ENCODE measurements around the gene MOGAT3. TPM values are rescaled to one million over a fixed set of nuclear protein-coding genes. Genes with fewer than 3 reads are reported as not detected.

Gene MOGAT3
- total and polyA plus RNA-seq, 8 donors, result not detected

DNA sequence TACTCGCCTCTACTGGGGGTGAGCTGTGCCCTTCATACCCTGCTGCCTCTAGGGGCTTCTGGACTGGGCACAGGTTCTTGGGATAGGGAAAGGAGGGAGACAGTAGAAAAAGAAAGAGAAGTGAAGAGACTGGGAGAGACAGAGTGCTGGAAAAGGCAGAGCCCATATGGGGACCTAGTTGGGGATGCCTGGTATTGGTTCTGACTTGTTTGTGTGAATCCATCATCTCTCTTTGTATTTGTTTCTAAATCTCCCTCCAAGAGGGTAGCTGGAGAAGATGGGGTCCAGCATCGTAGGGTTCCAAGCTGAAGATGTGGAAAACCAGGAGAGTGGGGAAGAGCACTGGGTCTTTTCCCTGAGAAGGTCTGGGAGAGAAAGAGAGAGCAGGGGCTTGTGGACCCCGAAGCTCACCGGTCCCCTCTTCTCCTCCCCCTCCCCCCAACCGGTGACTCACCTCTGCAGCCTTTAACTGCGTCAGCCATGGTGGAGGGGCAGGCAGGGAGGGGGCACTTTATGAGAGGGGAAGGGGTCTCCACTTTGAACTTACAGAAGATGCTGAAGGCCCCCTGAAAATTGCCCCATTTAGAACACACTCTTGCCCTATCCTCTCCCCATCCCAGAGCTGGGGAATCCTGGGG, 32.3 kb downstream of the MOGAT3 start:
- H3K27me3 ChIP-seq, result peaks cover 0 to 52% (median 7%) of the 10 kb centered on the region in 4 donors
- FAIRE-seq (no peak), ATAC-seq (no peak), DNase-seq (no peak)
- WGBS, 2 donors, result 3 to 7% methylated on average over 3 to 6 of the region's 6 CpGs
- H3K4me3 ChIP-seq, result no peak overlapping the region
- H3K4me1 ChIP-seq, result peaks cover 15 to 30% (median 24%) of the 10 kb centered on the region in 3 donors
- no peaks in the 10 kb centered on the region for H3K36me3 ChIP-seq
- no peak overlapping the region for H3K27ac ChIP-seq
- intact Hi-C loops (cut with DNase I), result no loop called here
- TF ChIP-seq, protein P1, sequence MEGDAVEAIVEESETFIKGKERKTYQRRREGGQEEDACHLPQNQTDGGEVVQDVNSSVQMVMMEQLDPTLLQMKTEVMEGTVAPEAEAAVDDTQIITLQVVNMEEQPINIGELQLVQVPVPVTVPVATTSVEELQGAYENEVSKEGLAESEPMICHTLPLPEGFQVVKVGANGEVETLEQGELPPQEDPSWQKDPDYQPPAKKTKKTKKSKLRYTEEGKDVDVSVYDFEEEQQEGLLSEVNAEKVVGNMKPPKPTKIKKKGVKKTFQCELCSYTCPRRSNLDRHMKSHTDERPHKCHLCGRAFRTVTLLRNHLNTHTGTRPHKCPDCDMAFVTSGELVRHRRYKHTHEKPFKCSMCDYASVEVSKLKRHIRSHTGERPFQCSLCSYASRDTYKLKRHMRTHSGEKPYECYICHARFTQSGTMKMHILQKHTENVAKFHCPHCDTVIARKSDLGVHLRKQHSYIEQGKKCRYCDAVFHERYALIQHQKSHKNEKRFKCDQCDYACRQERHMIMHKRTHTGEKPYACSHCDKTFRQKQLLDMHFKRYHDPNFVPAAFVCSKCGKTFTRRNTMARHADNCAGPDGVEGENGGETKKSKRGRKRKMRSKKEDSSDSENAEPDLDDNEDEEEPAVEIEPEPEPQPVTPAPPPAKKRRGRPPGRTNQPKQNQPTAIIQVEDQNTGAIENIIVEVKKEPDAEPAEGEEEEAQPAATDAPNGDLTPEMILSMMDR (IDR thresholded peaks at IDR 0.05), result no peak
- no peaks in the 10 kb centered on the region for H3K9me3 ChIP-seq

DNA sequence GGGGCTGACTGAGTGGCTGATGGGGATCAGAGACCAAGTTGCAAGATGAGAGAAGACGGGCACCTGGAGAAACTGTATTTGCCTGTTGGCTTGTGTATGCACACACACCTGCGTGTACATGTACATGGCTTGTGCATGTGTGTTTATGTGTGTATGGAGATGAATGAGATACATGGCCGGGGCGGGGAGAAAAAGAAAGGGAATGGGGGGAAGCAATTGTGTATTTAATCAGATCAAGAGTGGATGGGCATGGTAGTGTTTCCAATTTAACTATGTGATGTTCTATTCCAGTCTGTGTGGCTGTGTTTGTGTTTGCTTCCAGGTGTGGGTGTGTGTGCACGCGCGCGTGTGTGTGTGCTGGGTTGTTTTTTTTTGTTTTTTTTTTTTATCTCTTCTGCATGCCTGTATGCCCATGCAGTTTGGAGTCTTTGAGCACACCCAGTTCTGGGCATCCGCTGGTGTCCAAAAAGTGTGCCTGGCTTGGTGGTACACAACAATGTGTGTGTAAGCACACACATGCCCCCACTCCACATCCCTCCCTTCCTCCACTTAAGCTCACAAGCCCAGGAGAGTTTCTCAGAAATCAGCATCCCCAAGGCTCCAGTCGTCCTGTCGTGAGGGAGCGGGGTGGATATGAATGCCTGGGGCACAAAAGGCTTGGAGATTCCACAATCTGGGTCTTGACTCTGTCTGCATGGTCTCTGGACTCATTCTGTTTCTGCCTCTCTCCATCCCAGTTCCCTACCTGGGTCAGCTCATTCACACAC, 33.0 kb downstream of the MOGAT3 start:
- ATAC-seq (no peak), DNase-seq (no peak), FAIRE-seq (no peak)
- Histone ChIP-seq H3K27ac (no peak overlapping the region), H3K4me3 (no peak overlapping the region), H3K4me1 (peaks cover 15 to 27% (median 18%) of the 10 kb centered on the region in 3 donors), H3K27me3 (peaks cover 0 to 48% (median 5%) of the 10 kb centered on the region in 4 donors), H3K36me3 (no peaks in the 10 kb centered on the region), H3K9me3 (no peaks in the 10 kb centered on the region)
- WGBS, 2 donors, result 4 to 6% methylated on average over 12 of the region's 12 CpGs
- TF ChIP-seq, protein P1 (IDR thresholded peaks at IDR 0.05), result no peak
- intact Hi-C loops (cut with DNase I), result no loop called here

DNA sequence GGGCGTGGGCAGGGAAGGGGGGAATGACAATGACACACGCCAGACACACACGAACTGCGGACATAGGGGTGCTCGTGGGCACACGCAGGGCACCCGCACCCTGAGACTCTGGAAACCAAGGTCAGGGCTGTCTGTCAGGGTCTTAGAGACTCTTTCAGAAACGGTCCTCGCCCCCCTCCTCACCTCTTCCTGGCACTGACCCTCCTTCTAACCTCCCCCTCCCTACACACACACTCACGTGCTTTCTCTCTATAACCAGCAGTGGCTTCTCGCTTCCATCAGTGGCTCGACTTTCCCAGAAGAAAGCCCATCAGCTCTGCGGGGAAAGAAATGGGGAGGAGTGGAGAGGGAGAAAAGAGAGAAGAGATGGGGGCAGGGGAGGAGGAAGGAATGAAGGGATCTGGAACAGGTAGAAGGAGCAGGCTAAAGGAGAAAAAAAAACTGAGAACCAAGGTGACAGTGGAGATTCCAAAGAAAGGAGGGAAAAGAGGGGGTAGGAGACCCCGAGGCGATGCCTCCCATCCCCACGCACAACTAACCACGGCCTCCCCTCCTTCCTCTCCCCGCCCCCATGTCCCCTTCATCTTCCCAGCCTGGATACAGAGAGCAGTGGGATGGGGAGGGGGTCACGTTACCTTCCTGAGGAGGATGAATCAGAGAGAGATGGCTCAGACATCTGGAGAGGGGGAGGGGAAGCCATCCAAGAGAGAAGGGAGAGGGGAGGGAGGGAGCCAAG, 33.8 kb downstream of the MOGAT3 start:
- TF ChIP-seq, protein P1 (IDR thresholded peaks at IDR 0.05), result no peak
- Histone ChIP-seq H3K27me3 (peaks cover 0 to 40% (median under 1%) of the 10 kb centered on the region in 4 donors), H3K9me3 (no peaks in the 10 kb centered on the region), H3K4me3 (no peak overlapping the region), H3K36me3 (no peaks in the 10 kb centered on the region), H3K4me1 (peaks cover 12 to 25% (median 20%) of the 10 kb centered on the region in 3 donors), H3K27ac (no peak overlapping the region)
- intact Hi-C loops (cut with DNase I), result no loop called here
- ATAC-seq, result no peak
- no peak for FAIRE-seq
- 0 to 2% methylated on average over 14 to 19 of the region's 19 CpGs for WGBS, 2 donors
- no peak for DNase-seq

DNA sequence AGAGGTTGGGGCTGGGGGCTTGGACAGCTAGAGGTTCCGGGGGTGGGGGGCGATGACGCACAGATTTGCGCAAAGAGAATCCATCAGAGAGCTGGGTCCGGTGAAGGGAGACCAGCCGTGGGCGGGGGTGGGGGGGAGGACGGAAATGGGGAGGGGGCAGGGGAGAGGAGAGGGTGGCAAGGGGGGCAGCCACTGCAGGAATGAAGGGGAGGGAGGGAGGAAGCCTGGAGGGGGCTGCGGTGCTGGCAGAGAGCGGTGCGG, 34.3 kb downstream of the MOGAT3 start:
- intact Hi-C loops (cut with DNase I), result no loop called here
- Histone ChIP-seq H3K27ac (no peak overlapping the region), H3K4me1 (peaks cover 10 to 25% (median 20%) of the 10 kb centered on the region in 3 donors), H3K36me3 (no peaks in the 10 kb centered on the region), H3K27me3 (peaks cover 0 to 35% (median 0%) of the 10 kb centered on the region in 4 donors), H3K9me3 (no peaks in the 10 kb centered on the region), H3K4me3 (no peak overlapping the region)
- 0 to 3% methylated on average over 10 to 11 of the region's 11 CpGs for WGBS, 2 donors
- TF ChIP-seq, protein P1 (IDR thresholded peaks at IDR 0.05), result no peak
- no peak for DNase-seq
- ATAC-seq, result no peak
- FAIRE-seq, result no peak

Measured in pancreas (tissue), 10 donors.